Lung microvascular endothelial cell (primary cell): ENCODE results near the gene PAQR8. TPM values are rescaled to one million over a fixed set of nuclear protein-coding genes. Genes with fewer than 3 reads are reported as not detected.

Source experiments
- DNase-seq, 2 donors: peaks; one replicate each; pipeline versions ENCODE4 v3.0.0 to v3.0.0-alpha.2; 2010; ENCODE audit warnings: low read depth in 2 of 2
- total RNA-seq: library from RNA; depleted of rRNA; stranded (reverse); fragments of >200 nt; gene quantifications from 2 replicates; pipeline ENCODE4 v1.2.1, GENCODE V29; 2014

PAQR8 gene, protein sequence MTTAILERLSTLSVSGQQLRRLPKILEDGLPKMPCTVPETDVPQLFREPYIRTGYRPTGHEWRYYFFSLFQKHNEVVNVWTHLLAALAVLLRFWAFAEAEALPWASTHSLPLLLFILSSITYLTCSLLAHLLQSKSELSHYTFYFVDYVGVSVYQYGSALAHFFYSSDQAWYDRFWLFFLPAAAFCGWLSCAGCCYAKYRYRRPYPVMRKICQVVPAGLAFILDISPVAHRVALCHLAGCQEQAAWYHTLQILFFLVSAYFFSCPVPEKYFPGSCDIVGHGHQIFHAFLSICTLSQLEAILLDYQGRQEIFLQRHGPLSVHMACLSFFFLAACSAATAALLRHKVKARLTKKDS
- 7.8 and 12.3 TPM in 2 replicates for total RNA-seq

DNA sequence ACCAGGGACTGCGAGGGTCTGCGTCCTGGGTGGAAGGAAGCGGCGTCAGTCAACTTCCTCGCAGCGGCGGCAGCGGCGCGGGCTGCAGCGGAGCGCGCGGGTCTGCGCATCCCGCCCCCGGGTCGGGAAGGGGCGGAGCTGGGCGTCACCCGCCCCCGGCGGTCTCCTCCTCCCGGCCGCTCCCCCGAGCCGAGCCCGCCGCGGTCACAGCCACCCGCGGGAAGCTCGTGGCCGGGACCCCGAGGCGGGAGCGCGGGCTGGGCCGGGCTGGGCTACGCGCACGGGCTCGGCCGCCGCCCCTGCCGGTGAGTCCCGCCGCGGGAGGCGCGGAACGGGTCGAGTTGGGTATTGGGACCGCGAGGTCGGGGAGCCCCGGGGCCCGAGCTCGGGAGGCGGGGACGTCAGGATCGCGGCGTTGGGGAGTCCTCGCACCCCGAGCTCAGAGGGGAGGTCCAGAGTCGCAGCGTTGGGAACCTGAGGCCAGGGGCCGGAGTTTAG, at the start of gene PAQR8:
Gene PAQR8 (plus strand): TSS at position 207 of the 498 bp plus-strand sequence. CDS start 41,063 bp downstream, outside the sequence.
- peak; percentile 76 to 78 for DNase-seq

DNA sequence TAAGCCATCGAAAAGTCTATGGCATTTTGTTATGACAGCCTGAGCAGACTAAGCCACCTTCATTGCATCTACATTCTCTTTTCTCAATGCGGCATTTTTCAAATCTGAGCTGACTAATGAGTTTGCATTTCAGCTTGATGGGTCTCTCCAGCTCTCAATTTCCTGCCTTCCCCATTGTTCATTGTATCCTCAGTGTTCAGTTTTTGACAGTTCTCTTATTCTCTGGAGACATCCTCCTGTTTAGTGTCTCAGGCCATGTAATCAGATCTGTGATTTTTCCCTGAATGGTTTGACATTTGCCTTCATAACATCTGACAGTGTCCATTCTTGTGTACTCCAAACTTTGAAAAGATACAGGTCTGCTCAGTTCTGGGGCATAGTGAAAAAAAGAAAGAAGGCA, 49.5 kb upstream of the PAQR8 start:
- DNase-seq = no peak

DNA sequence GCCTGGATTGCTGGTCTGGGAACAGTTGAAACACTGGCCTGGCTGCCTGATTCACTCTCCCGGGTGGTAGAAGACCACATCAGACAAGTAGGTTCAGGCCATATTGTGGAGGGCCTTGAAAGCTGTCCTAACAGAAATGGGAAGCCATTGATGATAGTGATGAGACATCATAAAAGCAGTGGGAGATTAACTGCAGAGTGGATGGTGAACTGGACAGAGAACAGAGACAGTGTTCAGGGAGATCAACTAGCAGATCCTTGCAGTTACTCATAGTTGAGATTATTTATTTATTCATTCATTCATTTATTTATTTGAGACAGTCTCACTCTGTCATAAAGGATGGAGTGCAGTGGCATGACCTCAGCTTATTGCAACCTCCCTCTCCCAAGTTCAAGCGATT, 47.2 kb upstream of the PAQR8 start:
- DNase-seq = no peak

DNA sequence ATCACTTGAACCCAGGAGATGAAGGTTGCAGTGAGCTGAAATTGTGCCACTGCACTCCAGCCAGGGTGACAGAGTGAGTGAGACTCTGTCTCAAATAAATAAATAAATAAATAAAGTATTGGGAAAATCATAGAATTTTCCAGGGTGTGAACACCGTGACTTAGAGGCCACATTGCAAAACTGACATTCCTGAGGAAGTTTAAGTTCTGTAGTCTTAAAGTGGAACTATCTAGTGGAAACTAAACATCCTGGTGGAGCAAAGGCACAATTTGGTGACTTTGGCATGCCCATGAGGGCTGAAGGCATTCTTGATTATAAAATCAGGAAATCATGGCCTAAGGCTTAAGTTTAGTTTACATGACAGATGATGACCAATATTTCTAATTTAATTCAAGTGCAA, 44.7 kb upstream of the PAQR8 start:
- DNase-seq = no peak

DNA sequence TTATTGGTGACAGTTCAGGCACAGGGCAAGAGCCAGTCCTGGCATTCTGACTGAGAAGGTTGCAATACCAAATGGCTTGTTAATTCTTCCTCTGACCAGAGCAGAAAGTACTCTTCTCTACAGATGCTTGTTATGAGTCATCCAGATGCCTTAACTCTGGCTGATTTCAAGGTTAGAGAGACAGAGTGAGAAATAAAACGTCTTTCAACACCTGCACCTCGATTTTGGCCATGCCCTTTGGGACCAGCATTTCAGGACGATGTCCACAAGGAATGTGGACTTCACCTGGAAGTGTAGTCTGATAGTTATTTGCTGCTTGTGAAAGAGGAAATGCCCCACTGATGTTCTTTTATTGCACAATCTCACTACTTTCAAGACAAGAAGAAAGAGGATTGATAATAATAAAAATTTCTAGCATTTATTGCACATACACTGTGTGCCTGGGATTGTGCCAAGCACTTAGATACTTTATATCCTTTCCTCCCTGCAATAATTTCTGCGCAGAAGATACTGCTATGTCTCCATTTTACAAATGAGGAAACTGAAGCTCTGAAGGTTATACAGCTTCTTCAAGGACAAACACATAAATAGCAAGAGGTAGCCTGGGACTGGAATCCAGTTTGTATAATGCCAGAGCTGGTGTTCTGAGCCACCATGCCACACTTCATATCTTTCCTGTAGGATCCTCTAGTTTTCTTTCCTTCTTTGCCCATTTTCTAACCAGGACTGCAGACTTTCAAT, 43.9 kb upstream of the PAQR8 start:
- peak in 1 of 2 donors; percentile 14 for DNase-seq

DNA sequence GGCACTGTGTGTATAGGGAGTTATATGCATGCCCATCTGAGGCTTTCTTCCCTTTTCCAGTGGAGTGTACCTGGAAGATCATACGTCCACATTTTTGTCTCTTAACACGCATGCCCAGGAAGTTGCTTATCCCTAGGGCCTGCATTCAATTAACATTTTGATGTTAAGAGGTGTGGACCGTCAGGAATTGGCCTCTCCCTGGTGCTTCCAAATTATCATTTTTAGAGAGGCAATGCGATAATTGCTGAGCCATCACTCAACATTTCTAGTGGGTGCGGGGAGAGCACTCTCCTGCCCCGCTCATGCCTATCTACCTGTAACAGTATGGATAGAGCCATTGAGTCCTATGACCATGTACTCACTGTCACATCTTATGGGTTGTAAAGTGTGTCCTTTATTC, 37.8 kb upstream of the PAQR8 start:
- DNase-seq = no peak

DNA sequence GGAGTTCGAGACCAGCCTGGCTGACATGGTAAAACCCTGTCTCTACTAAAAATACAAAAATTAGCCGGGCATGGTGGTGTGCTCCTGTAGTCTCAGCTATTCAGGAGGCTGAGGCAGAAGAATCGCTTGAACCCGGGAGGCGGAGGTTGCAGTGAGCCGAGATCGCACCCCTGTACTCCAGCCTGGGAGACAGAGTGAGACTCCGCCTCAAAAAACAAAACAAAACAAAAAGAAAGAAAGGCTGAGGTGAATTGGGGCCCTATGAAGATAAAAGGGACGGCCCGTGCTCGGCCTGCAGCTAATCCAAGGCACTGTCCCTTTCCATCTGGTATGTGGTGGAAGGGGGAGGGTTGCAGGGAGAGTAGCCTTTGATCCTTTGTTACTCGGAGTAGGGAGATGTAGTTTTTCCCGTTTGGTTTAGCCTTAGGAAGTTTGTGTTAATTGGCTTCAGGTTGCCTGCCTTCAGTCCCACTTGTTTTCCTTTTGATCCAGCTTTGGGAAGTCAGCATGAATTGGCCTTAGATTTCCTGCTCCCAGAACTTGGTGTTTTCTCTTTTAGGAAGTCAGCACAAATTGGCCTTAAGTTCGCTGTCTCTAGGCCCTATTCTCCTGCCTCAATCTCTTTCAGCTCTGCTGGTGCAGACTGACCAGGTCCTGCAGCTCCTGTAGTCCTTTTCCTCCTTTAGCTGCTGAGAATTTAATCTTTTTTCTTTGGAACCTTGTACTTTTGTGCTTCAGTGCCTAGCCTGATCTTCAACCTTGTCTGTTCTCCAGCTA, 36.1 kb upstream of the PAQR8 start:
- DNase-seq = peak in 1 of 2 donors; percentile 7

DNA sequence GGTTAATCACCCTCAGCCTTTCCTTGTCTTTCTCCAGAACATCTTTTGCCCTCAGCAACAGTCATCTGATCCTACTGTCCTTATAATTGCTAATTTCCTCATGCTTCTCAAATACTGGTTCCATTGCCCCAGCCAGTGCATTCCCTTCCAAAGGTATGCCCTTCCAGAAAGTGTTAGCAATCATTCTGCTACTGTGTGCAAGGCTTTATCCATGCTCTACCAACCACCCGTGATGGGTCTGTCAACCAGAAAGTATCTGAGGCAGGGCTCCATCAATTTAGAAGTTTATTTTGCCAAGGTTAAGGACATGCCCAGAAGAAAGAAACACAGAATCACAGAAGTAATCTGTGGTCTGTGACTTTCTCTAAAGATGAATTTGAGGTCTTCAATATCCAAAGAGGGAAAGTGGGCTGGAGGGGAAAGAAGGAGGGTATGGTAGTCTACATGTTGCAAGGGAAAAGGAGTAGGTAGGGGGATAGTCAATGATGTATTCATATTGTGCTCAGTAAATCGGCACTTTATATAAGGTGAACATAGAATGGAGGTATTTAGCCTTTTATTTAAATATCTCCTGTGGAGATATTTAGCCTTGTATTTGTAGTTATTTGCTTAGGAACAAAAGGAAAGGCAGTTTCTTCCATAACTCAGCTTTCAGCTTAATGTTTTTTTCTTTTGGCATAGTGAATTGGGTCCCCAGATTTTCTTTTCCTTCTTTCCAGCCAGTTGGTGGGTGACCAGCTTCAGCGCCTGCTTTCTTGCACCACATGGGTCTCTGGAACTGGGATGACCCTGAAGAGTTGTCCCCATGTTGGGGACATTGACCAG, 35.2 kb upstream of the PAQR8 start:
- DNase-seq = no peak

DNA sequence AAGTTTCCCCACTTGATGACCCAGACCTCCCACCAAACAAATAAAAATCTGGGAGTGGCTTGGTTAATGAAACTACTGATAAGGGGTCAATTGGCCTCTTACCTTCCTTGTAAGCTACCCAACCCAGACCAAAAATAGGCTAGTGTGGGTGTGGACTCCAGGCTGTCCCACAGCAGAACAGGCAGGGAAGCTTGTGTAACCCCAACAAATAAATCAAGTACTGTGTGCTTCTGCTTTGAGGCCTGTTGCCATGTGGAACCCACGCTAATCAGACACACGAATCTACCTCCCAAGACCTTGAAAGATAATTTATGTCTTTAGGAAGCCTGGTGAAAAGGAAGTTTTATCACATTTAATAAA, 33.7 kb upstream of the PAQR8 start:
- no peak for DNase-seq

DNA sequence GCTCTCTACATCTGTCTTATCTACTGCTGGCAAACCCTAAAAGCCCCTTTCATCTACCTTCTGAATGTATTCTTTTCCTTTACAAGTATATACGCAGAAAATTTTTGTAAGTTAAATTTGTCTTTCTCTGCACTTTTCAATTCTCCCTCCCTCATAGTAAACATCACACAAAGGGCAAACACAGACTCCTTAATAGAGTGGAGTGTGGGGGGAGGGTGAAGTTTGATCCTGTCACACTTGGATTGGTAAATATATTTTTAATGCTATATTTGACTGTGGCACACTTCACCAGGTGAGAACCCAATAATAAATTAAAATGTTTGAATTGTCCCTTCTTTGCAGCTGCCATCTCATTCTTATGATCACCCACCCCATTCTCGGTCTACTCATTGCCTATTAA, 33.2 kb upstream of the PAQR8 start:
- no peak for DNase-seq

DNA sequence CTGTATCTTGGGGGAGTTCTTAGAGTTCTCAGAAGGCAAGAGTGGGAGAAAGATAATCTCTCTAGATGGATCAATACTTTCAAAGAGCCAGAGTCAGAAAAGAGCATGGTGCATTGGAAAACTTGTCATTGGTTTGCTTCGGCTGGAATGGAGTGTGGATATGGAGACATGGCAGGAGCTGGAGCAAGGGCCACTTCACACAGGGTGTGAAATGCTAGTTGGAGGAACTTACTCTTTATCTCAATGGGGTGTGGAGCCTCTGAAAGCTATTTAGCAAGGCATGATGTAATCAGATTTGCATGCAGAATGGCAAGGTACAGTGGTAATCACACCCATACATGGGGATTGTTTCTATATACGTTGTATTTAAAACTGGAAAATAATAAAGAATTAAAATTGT, 31.5 kb upstream of the PAQR8 start:
- DNase-seq = no peak

DNA sequence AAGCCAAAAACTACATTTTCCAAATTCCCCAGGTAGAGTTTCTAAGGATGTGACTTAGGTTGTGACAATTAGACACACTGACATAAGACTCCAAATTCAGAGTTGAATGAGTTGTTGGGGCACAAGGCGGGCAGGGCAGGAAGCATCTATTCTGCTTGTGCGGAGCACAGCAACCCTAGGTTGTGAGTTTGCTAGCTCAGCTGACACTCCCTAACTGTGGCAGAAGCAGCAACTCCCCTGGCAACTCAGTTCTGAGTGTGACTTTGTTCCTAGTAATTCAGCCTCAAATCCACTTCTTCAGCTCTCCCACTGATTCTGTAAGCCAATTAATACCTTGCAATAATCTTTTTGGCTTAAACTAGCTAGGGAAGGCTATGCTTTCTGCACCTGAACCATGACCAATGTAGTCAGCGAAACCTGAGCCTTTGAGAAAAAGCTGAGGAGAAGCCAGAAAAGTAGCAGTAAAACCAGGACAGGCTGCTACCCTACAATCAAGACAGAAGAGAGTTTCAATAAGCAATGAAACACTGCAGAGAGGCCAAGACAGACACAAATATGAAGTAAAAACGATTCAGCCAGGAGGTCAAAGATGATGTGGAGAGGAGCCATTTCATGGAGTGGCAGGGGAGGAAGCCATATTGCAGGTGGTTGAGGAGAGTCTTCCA, 30.0 kb upstream of the PAQR8 start:
- DNase-seq = no peak

DNA sequence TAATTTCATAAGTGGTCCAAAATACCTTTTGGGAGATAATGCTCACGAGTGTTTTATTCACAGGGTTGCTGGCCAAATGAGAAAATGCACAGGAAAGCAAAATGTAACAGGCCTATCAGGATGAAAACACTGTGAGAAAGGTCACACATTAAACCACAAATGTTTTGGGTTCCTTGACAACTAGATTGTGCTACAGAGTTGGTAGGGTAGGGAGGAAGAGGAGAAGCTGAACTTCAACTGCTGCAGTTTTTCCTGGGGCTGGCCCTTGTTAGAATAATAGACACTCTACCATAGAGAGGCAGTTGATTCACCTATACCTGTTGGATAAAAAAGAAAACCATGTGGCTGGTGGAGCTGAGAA, 28.1 kb upstream of the PAQR8 start:
- no peak for DNase-seq

DNA sequence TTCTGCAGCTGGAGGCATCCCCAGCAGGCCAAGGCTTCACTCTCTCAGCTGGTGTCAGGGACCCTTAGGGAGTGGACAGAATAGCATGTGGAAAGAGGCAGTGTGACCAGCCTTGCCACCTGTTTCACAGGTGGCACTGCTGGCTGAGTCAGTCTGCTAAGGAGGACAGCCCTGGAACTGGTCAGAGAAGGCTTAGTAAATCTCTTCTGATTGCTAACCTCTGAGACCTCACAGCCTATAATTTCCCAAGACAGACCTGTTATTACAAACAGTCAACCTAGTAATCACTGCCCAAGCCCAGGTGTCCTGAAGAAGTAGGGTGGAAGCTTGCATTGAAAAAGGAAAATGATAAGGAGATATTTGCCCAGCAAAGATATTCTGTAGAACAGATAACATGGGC, 26.4 kb upstream of the PAQR8 start:
- no peak for DNase-seq

DNA sequence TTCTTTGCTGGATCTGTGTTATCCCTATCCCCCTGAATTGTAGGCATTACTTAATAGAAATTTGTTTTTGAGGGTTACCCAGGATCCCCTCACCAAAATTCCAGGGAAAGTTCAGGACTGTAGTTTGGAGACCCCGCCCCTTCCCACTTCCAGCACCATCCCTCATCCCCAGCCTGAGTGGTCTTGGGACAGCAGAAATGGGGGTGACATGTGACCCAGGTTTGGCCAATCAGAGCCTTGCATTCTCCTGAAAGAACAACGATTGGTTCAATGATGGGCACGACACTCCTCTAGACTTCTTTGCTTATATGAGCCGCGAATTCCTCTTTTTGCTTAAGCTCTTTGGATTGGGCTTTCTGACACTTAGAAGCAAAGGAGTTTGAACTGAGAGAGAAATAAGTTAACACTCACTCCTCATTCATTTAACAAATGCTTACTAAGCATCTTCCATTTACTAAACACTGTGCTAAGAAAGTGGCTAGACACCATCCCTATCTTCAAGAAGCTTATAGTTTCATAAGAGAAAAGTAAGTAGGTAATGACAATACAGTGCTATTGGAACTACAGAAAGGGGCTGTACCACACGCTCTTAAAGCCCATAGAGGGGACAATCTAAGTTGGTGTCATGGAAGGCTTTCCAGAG, 24.9 kb upstream of the PAQR8 start:
- no peak for DNase-seq

DNA sequence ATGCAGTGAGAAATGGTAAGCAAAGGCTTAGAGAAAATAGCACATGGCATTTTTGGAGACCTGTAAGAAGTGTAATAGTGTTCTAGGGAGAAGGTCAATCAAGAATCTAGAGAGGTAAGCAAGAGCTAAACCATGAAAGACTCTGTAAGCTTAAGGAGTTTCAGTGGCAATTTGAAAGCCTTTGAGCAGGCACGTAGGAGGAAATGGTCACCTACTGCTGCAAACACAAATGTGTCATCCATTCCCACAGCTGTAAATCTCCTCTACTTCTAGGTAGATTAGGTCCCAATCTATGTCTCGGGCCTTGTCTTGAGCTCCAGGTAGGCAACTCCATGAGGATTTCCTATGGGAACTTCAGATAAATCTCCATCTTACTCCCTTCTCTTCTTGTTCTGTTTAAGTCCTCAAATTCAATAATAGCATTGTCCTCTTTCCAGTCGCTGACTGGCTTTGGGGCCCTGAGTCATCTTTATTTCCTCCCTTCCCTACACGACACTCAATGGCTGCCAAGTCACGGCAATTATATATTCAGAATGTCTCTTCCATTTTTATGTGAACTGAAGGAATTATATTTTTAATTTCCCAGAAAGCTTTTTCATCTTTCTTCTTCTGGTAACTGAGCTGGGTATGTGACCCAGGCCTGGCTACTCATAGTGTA, 24.2 kb upstream of the PAQR8 start:
- DNase-seq = peak; percentile 46 to 47

DNA sequence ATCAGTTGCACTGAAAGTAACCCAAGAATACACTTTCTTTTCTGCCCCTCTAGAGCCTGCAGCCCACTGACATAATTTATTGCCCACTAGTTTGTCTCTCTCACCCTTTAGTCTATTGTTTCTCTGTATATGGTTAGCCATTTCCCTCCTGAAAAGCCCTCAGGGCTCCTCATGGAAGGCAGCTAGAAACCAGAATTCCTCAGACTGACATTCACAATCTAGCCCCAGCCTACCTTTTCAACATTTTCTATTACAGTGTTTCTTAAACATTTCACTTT, 21.4 kb upstream of the PAQR8 start:
- DNase-seq = no peak

DNA sequence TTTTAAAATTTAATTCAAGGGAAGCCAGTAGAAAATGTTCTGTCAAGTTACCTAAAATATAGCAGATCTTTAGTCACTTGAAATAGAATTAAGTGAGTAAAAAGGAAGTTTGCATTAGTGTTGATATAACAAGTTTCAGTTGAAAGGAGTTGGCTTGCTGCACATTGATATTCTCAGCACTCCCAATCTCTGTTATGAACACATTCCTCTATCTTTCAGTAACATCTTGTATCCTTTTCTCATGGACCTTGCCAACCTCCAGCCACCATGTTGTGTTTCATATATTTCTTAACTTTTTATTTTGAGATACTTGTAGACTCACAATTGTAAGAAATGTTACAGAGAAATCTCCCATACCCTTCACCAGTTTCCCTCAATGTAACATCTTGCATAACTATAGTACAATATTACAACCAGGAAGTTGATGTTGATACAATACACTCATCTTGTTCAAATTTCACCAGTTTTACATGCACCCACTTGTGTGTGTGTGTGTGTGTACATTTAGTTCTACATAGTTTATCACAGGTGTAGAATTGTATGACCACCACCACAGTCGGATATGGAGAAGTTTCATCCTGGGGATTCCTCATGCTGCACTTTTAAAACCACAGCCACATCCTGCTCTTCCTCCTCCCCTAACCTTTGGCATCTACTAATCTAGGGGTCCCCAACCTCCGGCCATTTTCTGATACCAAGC, 20.2 kb upstream of the PAQR8 start:
- no peak for DNase-seq

DNA sequence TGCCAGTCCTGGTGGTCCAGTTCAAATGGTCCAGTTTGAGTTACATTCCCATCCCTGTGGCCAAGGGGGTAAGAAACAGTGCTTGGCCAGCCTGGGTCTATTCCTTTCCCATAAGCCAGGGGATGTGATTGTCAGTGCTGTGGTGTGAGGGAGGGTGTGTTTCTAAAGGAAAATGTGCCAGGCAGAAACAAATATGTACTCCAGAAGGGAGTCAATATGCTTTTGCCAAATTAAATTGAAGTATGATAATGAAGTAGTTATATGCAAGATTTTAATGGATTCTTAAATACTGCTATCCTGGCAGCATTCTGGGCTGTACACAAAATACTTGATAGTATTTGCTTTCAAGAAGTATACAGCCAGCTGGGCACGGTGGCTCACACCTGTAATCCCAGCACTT, 16.6 kb upstream of the PAQR8 start:
- DNase-seq = no peak
